ENCODE results near the gene ARHGAP23. TPM values are rescaled to one million over a fixed set of nuclear protein-coding genes. Genes with fewer than 3 reads are reported as not detected.

The ARHGAP23 gene
- total RNA-seq, 1 donor from 2014 or later: 0.61 TPM

DNA sequence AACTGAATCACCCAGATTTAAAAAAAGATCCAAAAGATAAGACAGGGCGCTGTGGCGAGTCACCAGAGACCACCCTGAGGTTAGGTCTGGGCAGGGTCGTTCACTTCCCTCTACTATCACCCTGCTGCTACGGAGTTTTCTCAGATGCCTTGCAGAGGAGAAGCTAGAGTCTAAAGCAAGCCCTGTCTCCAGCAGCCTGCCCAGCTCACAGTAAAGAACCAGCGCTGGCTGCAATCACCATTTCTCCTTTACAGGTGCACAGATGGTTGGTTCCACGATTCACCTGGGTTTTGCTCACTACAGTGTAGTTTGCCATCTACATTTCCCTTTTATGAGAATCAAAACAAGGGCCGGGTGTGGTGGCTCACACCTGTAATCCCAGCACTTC lies 106.2 kb downstream of the ARHGAP23 start:
- Mint-ChIP-seq H3K27ac (no peak overlapping the region), H3K9me3 (no peaks in the 10 kb centered on the region), H3K4me3 (no peak overlapping the region), H3K36me3 (ENCODE audit: low read depth) (no peaks in the 10 kb centered on the region), H3K4me1 (no peaks in the 10 kb centered on the region), H3K27me3 (peaks cover 9% of the 10 kb centered on the region)
- intact Hi-C loops (cut with micrococcal nuclease): no loop called here
- no peak for DNase-seq

- peaks cover 6% of the 10 kb centered on the region for H3K27me3 Mint-ChIP-seq
- intact Hi-C loops (cut with micrococcal nuclease): no loop called here
- H3K4me3 Mint-ChIP-seq: no peak overlapping the region
These were observed 107.6 kb downstream of the ARHGAP23 start for GRCh38 chr17:38535886-38536285.

DNA sequence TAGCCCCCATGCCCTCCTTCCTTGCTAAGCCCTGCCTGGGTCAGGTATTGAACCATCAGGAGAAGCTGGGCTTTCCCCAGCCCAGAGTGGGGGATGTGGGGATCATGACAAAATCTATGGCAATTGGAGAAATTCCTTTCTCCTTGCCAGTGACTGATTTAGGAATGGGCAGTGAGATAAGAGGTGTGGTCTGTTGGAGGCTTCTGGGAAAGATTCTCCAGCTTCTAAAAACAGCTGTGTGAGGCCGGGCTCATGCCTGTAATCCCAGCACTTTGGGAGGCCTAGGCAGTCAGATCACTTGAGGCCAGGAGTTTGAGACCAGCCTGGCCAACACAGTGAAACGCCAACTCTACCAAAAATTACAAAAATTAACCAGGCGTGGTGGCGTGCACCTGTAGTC lies 108.4 kb downstream of the ARHGAP23 start:
- Mint-ChIP-seq H3K4me3 (no peak overlapping the region), H3K27me3 (peaks cover 6% of the 10 kb centered on the region), H3K36me3 (ENCODE audit: low read depth) (no peaks in the 10 kb centered on the region), H3K27ac (no peak overlapping the region), H3K4me1 (no peaks in the 10 kb centered on the region), H3K9me3 (no peaks in the 10 kb centered on the region)
- DNase-seq: no peak
- intact Hi-C loops (cut with micrococcal nuclease): no loop called here

More at GRCh38 chr17:38535886-38536285, 107.6 kb downstream of the ARHGAP23 start:
- no peaks in the 10 kb centered on the region for H3K9me3 Mint-ChIP-seq
- H3K4me1 Mint-ChIP-seq: no peaks in the 10 kb centered on the region
- no peak overlapping the region for H3K27ac Mint-ChIP-seq
- DNase-seq: no peak
- no peaks in the 10 kb centered on the region for H3K36me3 Mint-ChIP-seq (ENCODE audit: low read depth)

DNA sequence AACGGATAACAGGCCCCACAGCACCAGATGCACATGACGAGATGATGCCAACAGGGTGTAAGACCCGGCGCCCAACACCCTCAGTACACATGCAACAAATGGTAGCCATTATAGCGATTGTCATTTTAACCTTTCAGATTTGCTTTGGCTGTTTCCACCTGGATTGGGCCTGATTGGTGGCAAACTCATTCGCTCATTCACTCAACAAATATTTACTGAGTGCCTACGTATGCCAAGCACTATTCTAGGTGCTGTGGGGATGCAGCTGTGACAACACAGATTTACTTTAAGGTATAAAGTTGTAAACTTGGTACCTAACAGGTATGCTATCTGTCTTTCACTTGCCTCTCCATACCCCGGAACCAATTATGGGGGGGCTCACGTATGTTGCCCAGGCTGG lies 110.6 kb downstream of the ARHGAP23 start:
- DNase-seq: no peak
- Mint-ChIP-seq H3K4me1 (no peaks in the 10 kb centered on the region), H3K4me3 (no peak overlapping the region), H3K9me3 (no peaks in the 10 kb centered on the region), H3K27ac (no peak overlapping the region), H3K36me3 (ENCODE audit: low read depth) (no peaks in the 10 kb centered on the region), H3K27me3 (peaks cover 6% of the 10 kb centered on the region)
- intact Hi-C loops (cut with micrococcal nuclease): no loop called here

- no peak overlapping the region for H3K27ac Mint-ChIP-seq
- DNase-seq: no peak
- H3K4me1 Mint-ChIP-seq: no peaks in the 10 kb centered on the region
- no peaks in the 10 kb centered on the region for H3K36me3 Mint-ChIP-seq (ENCODE audit: low read depth)
- no peaks in the 10 kb centered on the region for H3K9me3 Mint-ChIP-seq
- peaks cover 6% of the 10 kb centered on the region for H3K27me3 Mint-ChIP-seq
- intact Hi-C loops (cut with micrococcal nuclease): no loop called here
- H3K4me3 Mint-ChIP-seq: no peak overlapping the region
These were observed 111.1 kb downstream of the ARHGAP23 start for GRCh38 chr17:38539386-38539785.

GRCh38 chr17:38540514-38541045 lies 112.3 kb downstream of the ARHGAP23 start:
- H3K4me3 Mint-ChIP-seq: no peak overlapping the region
- H3K27ac Mint-ChIP-seq: no peak overlapping the region
- H3K27me3 Mint-ChIP-seq: peaks cover 6% of the 10 kb centered on the region
- no peaks in the 10 kb centered on the region for H3K4me1 Mint-ChIP-seq
- intact Hi-C loops (cut with micrococcal nuclease): no loop called here
- H3K36me3 Mint-ChIP-seq (ENCODE audit: low read depth): no peaks in the 10 kb centered on the region
- no peak for DNase-seq
- no peaks in the 10 kb centered on the region for H3K9me3 Mint-ChIP-seq

DNA sequence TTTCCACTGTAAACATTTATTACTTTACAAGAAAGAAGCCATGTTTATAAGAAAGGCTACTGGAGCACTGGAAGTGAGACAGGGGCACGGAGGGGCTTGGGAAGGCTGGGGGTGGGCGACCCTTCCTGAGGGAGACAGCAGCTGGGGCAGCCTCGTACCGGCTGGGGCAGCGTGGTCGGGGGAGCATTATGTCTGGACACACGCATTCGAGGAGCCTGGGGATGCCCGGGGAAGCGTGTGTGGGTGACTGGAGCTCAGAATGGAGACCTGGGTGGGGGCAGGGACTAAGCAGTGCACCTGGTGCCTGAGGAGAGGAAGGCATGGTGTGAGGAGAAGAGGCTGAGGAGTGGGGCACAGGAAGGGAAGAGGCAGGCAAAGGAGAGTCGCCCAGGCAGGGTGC lies 113.0 kb downstream of the ARHGAP23 start:
- no peaks in the 10 kb centered on the region for H3K9me3 Mint-ChIP-seq
- no peak overlapping the region for H3K4me3 Mint-ChIP-seq
- intact Hi-C loops (cut with micrococcal nuclease): no loop called here
- H3K36me3 Mint-ChIP-seq (ENCODE audit: low read depth): no peaks in the 10 kb centered on the region
- peak overlapping the region; percentile 52 for H3K27ac Mint-ChIP-seq
- H3K27me3 Mint-ChIP-seq: peaks cover 3% of the 10 kb centered on the region
- no peaks in the 10 kb centered on the region for H3K4me1 Mint-ChIP-seq
- DNase-seq: no peak

- DNase-seq: no peak
- Mint-ChIP-seq H3K4me1 (no peaks in the 10 kb centered on the region), H3K27ac (no peak overlapping the region), H3K9me3 (no peaks in the 10 kb centered on the region), H3K4me3 (no peak overlapping the region), H3K27me3 (peaks cover 3% of the 10 kb centered on the region), H3K36me3 (ENCODE audit: low read depth) (no peaks in the 10 kb centered on the region)
- intact Hi-C loops (cut with micrococcal nuclease): no loop called here
These were observed 114.0 kb downstream of the ARHGAP23 start for GRCh38 chr17:38542286-38542685.

DNA sequence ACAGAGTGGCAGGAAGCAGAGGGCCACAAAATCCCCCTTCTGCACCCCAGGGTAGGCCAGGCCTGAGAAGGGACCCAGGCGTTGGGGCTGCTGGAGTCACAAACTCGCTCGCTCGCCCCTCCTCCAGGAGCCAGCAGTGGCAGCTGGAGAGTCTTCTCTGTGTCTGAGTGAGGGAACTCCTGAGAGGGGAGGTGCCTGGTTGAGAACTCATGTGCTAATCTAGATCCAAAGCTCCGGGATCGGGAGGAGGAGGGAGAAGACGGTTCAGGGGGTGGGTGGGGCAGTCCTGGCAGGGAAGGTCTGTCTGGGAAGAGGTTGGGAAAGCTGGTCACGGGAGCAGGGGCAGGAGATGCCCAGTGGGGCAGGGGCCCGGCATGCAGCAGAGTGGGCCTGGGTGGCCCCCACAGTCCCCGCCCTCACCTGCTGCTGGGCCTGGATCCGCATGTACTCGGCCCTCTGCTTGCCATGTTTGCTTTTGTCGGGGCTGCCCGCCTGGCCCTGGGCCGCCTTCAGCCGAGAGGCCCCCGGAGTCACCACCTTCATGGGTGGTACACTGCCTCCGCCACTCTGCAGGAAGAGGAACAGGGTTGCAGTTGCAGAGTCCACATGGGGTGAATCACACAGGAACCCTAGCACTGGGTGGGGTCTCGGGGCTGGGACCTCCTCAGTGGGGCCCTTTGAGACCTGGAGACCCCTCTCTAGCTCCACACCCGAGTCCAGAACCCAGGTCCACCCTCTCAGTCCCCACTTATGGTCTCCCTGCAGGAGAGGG lies 115.3 kb downstream of the ARHGAP23 start:
- Mint-ChIP-seq H3K27ac (no peak overlapping the region), H3K4me3 (no peak overlapping the region), H3K4me1 (no peaks in the 10 kb centered on the region), H3K9me3 (no peaks in the 10 kb centered on the region), H3K36me3 (ENCODE audit: low read depth) (no peaks in the 10 kb centered on the region), H3K27me3 (peaks cover 2% of the 10 kb centered on the region)
- intact Hi-C loops (cut with micrococcal nuclease): no loop called here
- DNase-seq: no peak

- Mint-ChIP-seq H3K27me3 (peaks cover 1% of the 10 kb centered on the region), H3K9me3 (no peaks in the 10 kb centered on the region), H3K36me3 (ENCODE audit: low read depth) (no peaks in the 10 kb centered on the region), H3K4me1 (no peaks in the 10 kb centered on the region), H3K4me3 (no peak overlapping the region), H3K27ac (no peak overlapping the region)
- no peak for DNase-seq
- intact Hi-C loops (cut with micrococcal nuclease): no loop called here
These were observed 116.0 kb downstream of the ARHGAP23 start for GRCh38 chr17:38544175-38544838.

GRCh38 chr17:38544839-38545209 lies 116.6 kb downstream of the ARHGAP23 start:
- intact Hi-C loops (cut with micrococcal nuclease): no loop called here
- Mint-ChIP-seq H3K27ac (no peak overlapping the region), H3K36me3 (ENCODE audit: low read depth) (no peaks in the 10 kb centered on the region), H3K4me3 (no peak overlapping the region), H3K4me1 (no peaks in the 10 kb centered on the region), H3K9me3 (no peaks in the 10 kb centered on the region), H3K27me3 (peaks cover 4% of the 10 kb centered on the region)
- no peak for DNase-seq

GRCh38 chr17:38545531-38546225 lies 117.4 kb downstream of the ARHGAP23 start:
- Mint-ChIP-seq H3K27ac (no peak overlapping the region), H3K4me1 (no peaks in the 10 kb centered on the region), H3K9me3 (no peaks in the 10 kb centered on the region), H3K36me3 (ENCODE audit: low read depth) (no peaks in the 10 kb centered on the region), H3K27me3 (peaks cover 4% of the 10 kb centered on the region), H3K4me3 (no peak overlapping the region)
- intact Hi-C loops (cut with micrococcal nuclease): no loop called here
- no peak for DNase-seq

GRCh38 chr17:38546396-38546795 lies 118.1 kb downstream of the ARHGAP23 start:
- Mint-ChIP-seq H3K4me3 (no peak overlapping the region), H3K9me3 (no peaks in the 10 kb centered on the region), H3K4me1 (no peaks in the 10 kb centered on the region), H3K27me3 (peaks cover 4% of the 10 kb centered on the region), H3K36me3 (ENCODE audit: low read depth) (no peaks in the 10 kb centered on the region), H3K27ac (no peak overlapping the region)
- intact Hi-C loops (cut with micrococcal nuclease): no loop called here
- DNase-seq: no peak

DNA sequence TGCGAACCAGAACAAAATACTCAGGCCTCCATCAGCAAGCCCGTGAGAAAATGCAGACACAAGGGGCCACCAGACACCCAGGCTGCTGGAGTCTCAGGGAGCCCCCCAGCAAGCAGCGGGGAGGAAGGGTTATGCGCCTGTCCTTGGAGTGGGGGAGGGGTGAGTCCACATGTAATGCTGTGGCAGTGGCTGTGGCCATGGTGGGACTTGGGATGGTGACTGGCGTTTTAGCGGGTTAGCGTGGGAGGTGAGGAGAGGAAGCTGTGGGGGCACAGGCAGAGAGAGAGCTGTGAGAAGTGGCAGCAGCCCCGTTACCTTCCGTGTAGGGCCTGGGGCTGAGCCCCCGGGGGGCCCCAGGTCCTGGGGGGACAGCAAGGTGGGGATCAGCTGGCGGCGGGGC lies 119.2 kb downstream of the ARHGAP23 start:
- H3K27ac Mint-ChIP-seq: no peak overlapping the region
- H3K4me3 Mint-ChIP-seq: no peak overlapping the region
- peaks cover 4% of the 10 kb centered on the region for H3K27me3 Mint-ChIP-seq
- no peak for DNase-seq
- intact Hi-C loops (cut with micrococcal nuclease): no loop called here
- H3K36me3 Mint-ChIP-seq (ENCODE audit: low read depth): no peaks in the 10 kb centered on the region
- H3K4me1 Mint-ChIP-seq: no peaks in the 10 kb centered on the region
- H3K9me3 Mint-ChIP-seq: no peaks in the 10 kb centered on the region

Measured in activated CD4-positive, alpha-beta T cell treated with anti-CD3 and anti-CD28 coated beads, Interleukin-2, amount 10 ng/mL, durations not matched to agents 24 days and 14 days (primary cell).